ENCODE data around the gene TMEM167A.
A peak's percentile ranks its signal among the peaks of the same experiment; 100 is the strongest.

The TMEM167A gene

DNA sequence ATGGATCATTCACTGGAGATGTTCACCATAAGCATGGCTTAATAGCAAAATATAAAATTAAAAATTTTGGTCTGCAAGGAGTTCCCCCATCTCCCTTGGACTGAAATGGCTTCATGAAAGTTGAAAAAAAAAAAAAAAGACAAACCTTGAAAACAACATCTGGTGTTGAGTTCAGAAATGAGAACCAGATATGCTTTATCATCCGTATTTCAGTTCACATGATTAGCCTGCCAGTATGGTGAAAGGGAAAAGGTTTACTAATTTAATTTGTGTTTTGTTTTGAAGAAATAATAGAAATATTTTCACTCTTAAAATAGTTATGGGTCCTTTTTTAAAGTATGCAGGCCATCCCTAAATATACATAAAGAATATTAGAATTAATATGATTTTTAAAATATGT lies 67.8 kb downstream of the TMEM167A start:
- no peak overlapping the region for H3K4me2 ChIP-seq (ENCODE audit: low read length, poor library complexity, severe bottlenecking)
- H2BK120ac ChIP-seq (ENCODE audit: low read depth, low read length) = no peak overlapping the region
- no peaks in the 10 kb centered on the region for H3K36me3 ChIP-seq (ENCODE audit: control insufficient read depth in 1 of 2, insufficient read depth in 2 of 2, low read depth in 1 of 2, low read length in 2 of 2)
- H3K14ac ChIP-seq (ENCODE audit: low read length in 2 of 2) = no peak overlapping the region
- no peak overlapping the region for H4K91ac ChIP-seq (ENCODE audit: low read length)
- no peak overlapping the region for H4K8ac ChIP-seq (ENCODE audit: low read length)
- H3K4me1 ChIP-seq (ENCODE audit: control insufficient read depth, insufficient read depth, low read depth, low read length) = peaks cover 1% of the 10 kb centered on the region
- no peak overlapping the region for H3K18ac ChIP-seq (ENCODE audit: low read depth in 1 of 2, low read length in 2 of 2)
- H3K4ac ChIP-seq (ENCODE audit: low read depth in 1 of 2, low read length in 2 of 2) = no peak overlapping the region
- H3K27me3 ChIP-seq (ENCODE audit: control insufficient read depth in 1 of 2, insufficient read depth in 1 of 2, low read length in 2 of 2) = no peaks in the 10 kb centered on the region
- no peak overlapping the region for H3K27ac ChIP-seq (ENCODE audit: low read length, poor library complexity, severe bottlenecking)
- DNase-seq = no peak
- H3K4me3 ChIP-seq (ENCODE audit: insufficient read depth in 1 of 2, low read depth in 1 of 2, low read length in 2 of 2) = no peak overlapping the region
- H3K23ac ChIP-seq (ENCODE audit: low read length in 2 of 2) = no peak overlapping the region
- no peaks in the 10 kb centered on the region for H3K79me1 ChIP-seq (replicated peaks; ENCODE audit: low read length, poor library complexity, severe bottlenecking)
- no peak overlapping the region for H2AK5ac ChIP-seq (ENCODE audit: low read length, severe bottlenecking)
- WGBS = no CpG with 5 or more reads among the region's 1 CpG
- H2BK5ac ChIP-seq (ENCODE audit: low read depth, low read length, poor library complexity, severe bottlenecking) = no peak overlapping the region
- no peak overlapping the region for H2AFZ ChIP-seq (ENCODE audit: low read depth, low read length)
- H2BK12ac ChIP-seq (ENCODE audit: low read length in 2 of 2) = no peak overlapping the region
- H3K9ac ChIP-seq (ENCODE audit: low read length) = no peak overlapping the region
- H2BK15ac ChIP-seq (ENCODE audit: low read depth, poor library complexity, severe bottlenecking) = no peak overlapping the region
- H3K9me3 ChIP-seq (ENCODE audit: control insufficient read depth, low read length) = no peaks in the 10 kb centered on the region

DNA sequence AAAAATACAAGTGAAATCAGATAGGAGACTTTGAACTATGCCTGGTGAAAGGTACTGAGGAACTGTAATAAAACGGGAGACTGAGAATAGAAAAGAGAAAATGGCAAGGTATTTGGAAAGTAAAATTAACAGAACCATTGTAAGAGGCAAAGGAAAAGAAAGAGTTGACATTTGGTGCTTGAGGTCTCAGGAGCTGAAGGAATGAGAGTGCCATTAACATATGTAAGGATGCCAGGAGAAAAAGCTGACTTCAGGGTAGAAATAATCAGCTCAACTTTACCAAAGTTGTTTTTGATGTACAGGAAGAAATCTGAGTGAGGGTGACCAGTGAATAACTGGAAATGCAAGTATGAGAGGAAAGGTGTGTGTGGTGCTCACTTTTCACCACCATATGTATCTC lies 69.4 kb downstream of the TMEM167A start:
- Histone ChIP-seq H2AK5ac (ENCODE audit: low read length, severe bottlenecking) (no peak overlapping the region), H3K14ac (ENCODE audit: low read length in 2 of 2) (no peak overlapping the region), H3K27me3 (ENCODE audit: control insufficient read depth in 1 of 2, insufficient read depth in 1 of 2, low read length in 2 of 2) (no peaks in the 10 kb centered on the region), H2BK5ac (ENCODE audit: low read depth, low read length, poor library complexity, severe bottlenecking) (no peak overlapping the region), H3K9me3 (ENCODE audit: control insufficient read depth, low read length) (no peaks in the 10 kb centered on the region), H2BK15ac (ENCODE audit: low read depth, poor library complexity, severe bottlenecking) (no peak overlapping the region), H4K91ac (ENCODE audit: low read length) (no peak overlapping the region), H3K4ac (ENCODE audit: low read depth in 1 of 2, low read length in 2 of 2) (no peak overlapping the region), H3K9ac (ENCODE audit: low read length) (no peak overlapping the region), H3K36me3 (ENCODE audit: control insufficient read depth in 1 of 2, insufficient read depth in 2 of 2, low read depth in 1 of 2, low read length in 2 of 2) (no peaks in the 10 kb centered on the region), H4K8ac (ENCODE audit: low read length) (no peak overlapping the region), H3K18ac (ENCODE audit: low read depth in 1 of 2, low read length in 2 of 2) (no peak overlapping the region), H3K4me3 (ENCODE audit: insufficient read depth in 1 of 2, low read depth in 1 of 2, low read length in 2 of 2) (no peak overlapping the region), H3K4me2 (ENCODE audit: low read length, poor library complexity, severe bottlenecking) (no peak overlapping the region), H2AFZ (ENCODE audit: low read depth, low read length) (no peak overlapping the region), H3K27ac (ENCODE audit: low read length, poor library complexity, severe bottlenecking) (no peak overlapping the region), H2BK120ac (ENCODE audit: low read depth, low read length) (no peak overlapping the region), H3K4me1 (ENCODE audit: control insufficient read depth, insufficient read depth, low read depth, low read length) (peaks cover 1% of the 10 kb centered on the region), H3K79me1 (replicated peaks; ENCODE audit: low read length, poor library complexity, severe bottlenecking) (no peaks in the 10 kb centered on the region), H2BK12ac (ENCODE audit: low read length in 2 of 2) (no peak overlapping the region), H3K23ac (ENCODE audit: low read length in 2 of 2) (no peak overlapping the region)
- DNase-seq = no peak
- WGBS = 56% methylated on average over 1 of the region's 1 CpG

- Histone ChIP-seq H2BK15ac (ENCODE audit: low read depth, poor library complexity, severe bottlenecking) (no peak overlapping the region), H3K79me1 (replicated peaks; ENCODE audit: low read length, poor library complexity, severe bottlenecking) (no peaks in the 10 kb centered on the region), H3K9me3 (ENCODE audit: control insufficient read depth, low read length) (no peaks in the 10 kb centered on the region), H3K4ac (ENCODE audit: low read depth in 1 of 2, low read length in 2 of 2) (no peak overlapping the region), H2AFZ (ENCODE audit: low read depth, low read length) (no peak overlapping the region), H3K23ac (ENCODE audit: low read length in 2 of 2) (no peak overlapping the region), H4K91ac (ENCODE audit: low read length) (no peak overlapping the region), H2BK120ac (ENCODE audit: low read depth, low read length) (no peak overlapping the region), H3K27ac (ENCODE audit: low read length, poor library complexity, severe bottlenecking) (no peak overlapping the region), H4K8ac (ENCODE audit: low read length) (no peak overlapping the region), H2AK5ac (ENCODE audit: low read length, severe bottlenecking) (no peak overlapping the region), H2BK12ac (ENCODE audit: low read length in 2 of 2) (no peak overlapping the region), H3K14ac (ENCODE audit: low read length in 2 of 2) (no peak overlapping the region), H3K27me3 (ENCODE audit: control insufficient read depth in 1 of 2, insufficient read depth in 1 of 2, low read length in 2 of 2) (no peaks in the 10 kb centered on the region), H2BK5ac (ENCODE audit: low read depth, low read length, poor library complexity, severe bottlenecking) (no peak overlapping the region), H3K4me1 (ENCODE audit: control insufficient read depth, insufficient read depth, low read depth, low read length) (peaks cover 3% of the 10 kb centered on the region), H3K18ac (ENCODE audit: low read depth in 1 of 2, low read length in 2 of 2) (no peak overlapping the region), H3K9ac (ENCODE audit: low read length) (no peak overlapping the region), H3K4me3 (ENCODE audit: insufficient read depth in 1 of 2, low read depth in 1 of 2, low read length in 2 of 2) (no peak overlapping the region), H3K4me2 (ENCODE audit: low read length, poor library complexity, severe bottlenecking) (no peak overlapping the region), H3K36me3 (ENCODE audit: control insufficient read depth in 1 of 2, insufficient read depth in 2 of 2, low read depth in 1 of 2, low read length in 2 of 2) (no peaks in the 10 kb centered on the region)
- 96% methylated on average over 5 of the region's 5 CpGs for WGBS
- DNase-seq = no peak
Observed at GRCh38 chr5:83006683-83007283, 70.4 kb downstream of the TMEM167A start.

DNA sequence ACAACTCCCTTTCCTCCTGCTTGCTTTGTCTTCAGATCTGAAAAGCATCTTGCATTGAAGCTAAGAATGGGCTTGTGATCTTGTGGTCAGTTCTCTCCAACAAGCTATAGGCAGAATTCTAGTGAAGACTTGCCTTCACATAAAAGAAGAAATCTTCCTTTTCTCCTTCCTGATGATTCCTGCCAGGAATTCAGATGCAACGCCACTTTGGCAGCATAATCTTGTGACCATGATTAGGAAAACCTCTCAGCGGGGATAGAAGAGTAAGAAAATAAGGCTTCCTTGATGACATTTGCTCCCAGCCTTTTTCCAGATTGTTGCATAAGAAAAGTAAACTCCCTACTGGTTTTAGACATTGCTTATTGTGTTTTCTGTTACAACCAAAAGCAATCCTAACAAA lies 73.4 kb downstream of the TMEM167A start:
- H3K27me3 ChIP-seq (ENCODE audit: control insufficient read depth in 1 of 2, insufficient read depth in 1 of 2, low read length in 2 of 2) = no peaks in the 10 kb centered on the region
- H2AK5ac ChIP-seq (ENCODE audit: low read length, severe bottlenecking) = peak overlapping the region; percentile 3
- no peak overlapping the region for H3K14ac ChIP-seq (ENCODE audit: low read length in 2 of 2)
- no peak overlapping the region for H2BK120ac ChIP-seq (ENCODE audit: low read depth, low read length)
- 100% methylated on average over 1 of the region's 2 CpGs for WGBS
- H4K8ac ChIP-seq (ENCODE audit: low read length) = no peak overlapping the region
- no peak overlapping the region for H3K27ac ChIP-seq (ENCODE audit: low read length, poor library complexity, severe bottlenecking)
- no peak overlapping the region for H3K9ac ChIP-seq (ENCODE audit: low read length)
- no peaks in the 10 kb centered on the region for H3K79me1 ChIP-seq (replicated peaks; ENCODE audit: low read length, poor library complexity, severe bottlenecking)
- H2BK12ac ChIP-seq (ENCODE audit: low read length in 2 of 2) = no peak overlapping the region
- no peak overlapping the region for H3K23ac ChIP-seq (ENCODE audit: low read length in 2 of 2)
- H3K36me3 ChIP-seq (ENCODE audit: control insufficient read depth in 1 of 2, insufficient read depth in 2 of 2, low read depth in 1 of 2, low read length in 2 of 2) = no peaks in the 10 kb centered on the region
- H3K4ac ChIP-seq (ENCODE audit: low read depth in 1 of 2, low read length in 2 of 2) = no peak overlapping the region
- H2BK15ac ChIP-seq (ENCODE audit: low read depth, poor library complexity, severe bottlenecking) = no peak overlapping the region
- H2BK5ac ChIP-seq (ENCODE audit: low read depth, low read length, poor library complexity, severe bottlenecking) = no peak overlapping the region
- DNase-seq = no peak
- H3K4me3 ChIP-seq (ENCODE audit: insufficient read depth in 1 of 2, low read depth in 1 of 2, low read length in 2 of 2) = no peak overlapping the region
- no peak overlapping the region for H4K91ac ChIP-seq (ENCODE audit: low read length)
- no peak overlapping the region for H3K4me2 ChIP-seq (ENCODE audit: low read length, poor library complexity, severe bottlenecking)
- H3K4me1 ChIP-seq (ENCODE audit: control insufficient read depth, insufficient read depth, low read depth, low read length) = peaks cover 4% of the 10 kb centered on the region
- no peaks in the 10 kb centered on the region for H3K9me3 ChIP-seq (ENCODE audit: control insufficient read depth, low read length)
- H2AFZ ChIP-seq (ENCODE audit: low read depth, low read length) = no peak overlapping the region
- no peak overlapping the region for H3K18ac ChIP-seq (ENCODE audit: low read depth in 1 of 2, low read length in 2 of 2)

Data from mesenchymal stem cell (in vitro differentiated cells and primary cell).